H1 (cell line): ENCODE data around the gene DUOXA2. TPM values are rescaled to one million over a fixed set of nuclear protein-coding genes. Genes with fewer than 3 reads are reported as not detected.

Source experiments
- CTCF ChIA-PET: fragments of 300-600 bp; sonication (Branson Sonifier 250); formaldehyde crosslinking; loops from one replicate; lab custom pipeline; 2021; ENCODE audit not compliant: partially characterized antibody; lab: Charles Lee
- POLR2A ChIA-PET: fragments of 300-600 bp; sonication (Branson Sonifier 250); formaldehyde crosslinking; loops from one replicate; lab custom pipeline; 2021; ENCODE audit warnings: inconsistent platforms; ENCODE audit not compliant: partially characterized antibody; lab: Charles Lee
- DNase-seq, 2 experiments: peaks; one replicate each; pipeline versions ENCODE4 v3.0.0 to v3.0.0-alpha.2; 2010 to 2022; ENCODE audit warnings: low spot score in 2 of 2, low read depth in 1 of 2, mixed read lengths in 1 of 2
- FAIRE-seq: peaks from 2 replicates; lab custom pipeline; 2011; peaks lifted over from hg19 to GRCh38; lab: Jason Lieb, UNC
- H2AFZ ChIP-seq: 2 replicates; pipeline ENCODE4 v1.8.1; 2012; ENCODE audit warnings: low read length, inconsistent platforms
- H2AK5ac ChIP-seq: 2 replicates; pipeline ENCODE4 v1.6.1; 2013; ENCODE audit warnings: low read depth, low read length
- H2BK120ac ChIP-seq: replicated peaks from 2 replicates; pipeline ENCODE3; 2013; ENCODE audit warnings: low read depth, low read length, inconsistent platforms
- H2BK12ac ChIP-seq: 2 replicates; pipeline ENCODE4 v1.6.1; 2013; ENCODE audit warnings: low read depth, low read length
- H2BK15ac ChIP-seq: 2 replicates; pipeline ENCODE4 v1.6.1; 2013; ENCODE audit warnings: low read length
- H2BK20ac ChIP-seq: 2 replicates; pipeline ENCODE4 v1.6.1; 2013; ENCODE audit warnings: low read length
- H2BK5ac ChIP-seq: 2 replicates; pipeline ENCODE4 v1.6.1; 2013; ENCODE audit warnings: low read depth, low read length
- H3K14ac ChIP-seq: 2 replicates; pipeline ENCODE4 v1.6.1; 2013; ENCODE audit warnings: inconsistent platforms; ENCODE audit not compliant: insufficient read length
- H3K18ac ChIP-seq: 2 replicates; pipeline ENCODE4 v1.6.1; 2013; ENCODE audit warnings: low read length; ENCODE audit errors: extremely low read depth
- H3K23ac ChIP-seq: 2 replicates; pipeline ENCODE4 v1.6.1; 2013; ENCODE audit warnings: inconsistent platforms; ENCODE audit not compliant: insufficient read length
- H3K23me2 ChIP-seq: 2 replicates; pipeline ENCODE4 v1.6.1; 2013; ENCODE audit warnings: low read depth, low read length
- H3K27ac ChIP-seq: 2 replicates; pipeline ENCODE4 v1.6.1; 2011; ENCODE audit warnings: low read depth, low read length, inconsistent platforms
- H3K27me3 ChIP-seq, 4 experiments: replicated peaks in 1 of 4; 1 replicate in 1 of 4; 2 replicates in 3 of 4; pipeline versions ENCODE4 v1.6.1 to v1.8.1; 2011 to 2013; ENCODE audit warnings: low read length in 3 of 4, mild to moderate bottlenecking in 3 of 4, inconsistent platforms in 2 of 4, mixed read lengths in 2 of 4, moderate library complexity in 1 of 4; ENCODE audit not compliant: control insufficient read depth in 3 of 4, insufficient read depth in 3 of 4; ENCODE audit errors: extremely low read depth in 1 of 4
- H3K36me3 ChIP-seq, 4 experiments: 2 replicates each; pipeline versions ENCODE4 v1.6.1 to v1.8.1; 2011 to 2013; ENCODE audit warnings: mild to moderate bottlenecking in 4 of 4, low read length in 3 of 4, moderate library complexity in 2 of 4, control low read depth in 1 of 4, inconsistent platforms in 1 of 4; ENCODE audit not compliant: insufficient read depth in 4 of 4, control insufficient read depth in 2 of 4
- H3K4ac ChIP-seq: replicated peaks from 2 replicates; pipeline ENCODE3; 2013; ENCODE audit warnings: low read length, low read depth, mixed read lengths, inconsistent platforms; ENCODE audit not compliant: insufficient read length
- H3K4me1 ChIP-seq, 4 experiments: replicated peaks in 1 of 4; 1 replicate in 1 of 4; 2 replicates in 3 of 4; pipeline versions ENCODE4 v1.6.1 to v1.8.1; 2011 to 2013; ENCODE audit warnings: low read length in 3 of 4, inconsistent platforms in 2 of 4, mixed read lengths in 1 of 4; ENCODE audit not compliant: insufficient read depth in 4 of 4, control insufficient read depth in 3 of 4
- H3K4me2 ChIP-seq, 2 experiments: 2 replicates each; pipeline versions ENCODE4 v1.6.1 to v1.8.1; 2011 to 2013; ENCODE audit warnings: low read depth in 2 of 2, low read length in 2 of 2, control low read depth in 1 of 2, inconsistent platforms in 1 of 2, mild to moderate bottlenecking in 1 of 2; ENCODE audit not compliant: insufficient read depth in 1 of 2
- H3K4me3 ChIP-seq, 4 experiments: fragments of 200-600, 300-600 bp in 1 of 4; sonication (generic), shearing (Covaris generic), sonication (Bioruptor Twin) in 1 of 4; 2 replicates each; pipeline versions ENCODE4 v1.5.1 to v1.8.1; 2011 to 2016; ENCODE audit warnings: low read length in 4 of 4, low read depth in 3 of 4, control low read depth in 2 of 4, inconsistent platforms in 2 of 4, mild to moderate bottlenecking in 2 of 4, mixed read lengths in 1 of 4, moderate library complexity in 1 of 4; ENCODE audit not compliant: insufficient read depth in 2 of 4; ENCODE audit errors: extremely low read depth in 1 of 4
- H3K56ac ChIP-seq: replicated peaks from 2 replicates; pipeline ENCODE3; 2013; ENCODE audit warnings: low read depth, mild to moderate bottlenecking, mixed read lengths, low read length, inconsistent platforms; ENCODE audit not compliant: insufficient read length
- H3K79me1 ChIP-seq: 2 replicates; pipeline ENCODE4 v1.6.1; 2013; ENCODE audit warnings: low read depth, low read length, control low read depth
- H3K79me2 ChIP-seq, 2 experiments: 2 replicates each; pipeline versions ENCODE4 v1.6.1 to v1.8.1; 2012 to 2013; ENCODE audit warnings: low read length in 2 of 2, mild to moderate bottlenecking in 2 of 2, inconsistent platforms in 1 of 2; ENCODE audit not compliant: insufficient read depth in 2 of 2, control insufficient read depth in 1 of 2
- H3K9ac ChIP-seq, 4 experiments: replicated peaks in 1 of 4; 1 replicate in 1 of 4; 2 replicates in 3 of 4; pipeline versions ENCODE4 v1.6.1 to v1.8.1; 2011 to 2013; ENCODE audit warnings: low read depth in 3 of 4, low read length in 3 of 4, control low read depth in 2 of 4, mild to moderate bottlenecking in 2 of 4, moderate library complexity in 2 of 4, inconsistent platforms in 1 of 4; ENCODE audit errors: extremely low read depth in 1 of 4
- H3K9me3 ChIP-seq, 2 experiments: 2 replicates each; pipeline versions ENCODE4 v1.6.1 to v1.8.1; 2012 to 2013; ENCODE audit warnings: mild to moderate bottlenecking in 2 of 2, moderate library complexity in 2 of 2, control low read depth in 1 of 2, inconsistent platforms in 1 of 2, low read depth in 1 of 2, low read length in 1 of 2, mixed read lengths in 1 of 2; ENCODE audit not compliant: insufficient read depth in 2 of 2
- H4K20me1 ChIP-seq, 2 experiments: replicated peaks in 1 of 2; 2 replicates each; pipeline versions ENCODE3 to v1.8.1; 2011 to 2013; ENCODE audit warnings: inconsistent platforms in 2 of 2, low read length in 2 of 2, mild to moderate bottlenecking in 1 of 2; ENCODE audit not compliant: insufficient read depth in 2 of 2, control insufficient read depth in 1 of 2
- H4K5ac ChIP-seq: 2 replicates; pipeline ENCODE4 v1.6.1; 2013; ENCODE audit warnings: low read length, low read depth, mixed read lengths, inconsistent platforms; ENCODE audit not compliant: insufficient read length
- H4K8ac ChIP-seq: 2 replicates; pipeline ENCODE4 v1.8.0; 2013; ENCODE audit warnings: mild to moderate bottlenecking, moderate library complexity, low read length, inconsistent platforms; ENCODE audit not compliant: insufficient read depth; ENCODE audit errors: extremely low read depth
- H4K91ac ChIP-seq: replicated peaks from 2 replicates; pipeline ENCODE3; 2013; ENCODE audit warnings: low read length, mixed read lengths, inconsistent platforms; ENCODE audit not compliant: insufficient read length
- RAD21 ChIP-seq, 2 experiments: IDR thresholded peaks in 1 of 2; conservative IDR thresholded peaks in 1 of 2; 2 replicates each; pipeline ENCODE4 v1.6.1; 2011; ENCODE audit warnings: low read depth in 2 of 2, low read length in 2 of 2, improper control_type of control experiment in 1 of 2, inconsistent platforms in 1 of 2, mild to moderate bottlenecking in 1 of 2, moderate library complexity in 1 of 2
- RFX5 ChIP-seq: IDR thresholded peaks from 2 replicates; pipeline ENCODE4 v1.6.1; 2011; ENCODE audit warnings: low read depth, low read length, improper control_type of control experiment, borderline replicate concordance
- WGBS, 2 experiments: shearing (Covaris generic) in 1 of 2; methylation state at CpG; one replicate each; pipeline versions ENCODE4 v1.1.6 to v1.1.7; 2013 to 2015; ENCODE audit warnings: low lambda C conversion rate in 2 of 2, mixed read lengths in 2 of 2, inconsistent platforms in 1 of 2, low coverage in 1 of 2, missing lambda C conversion rate in 1 of 2; ENCODE audit not compliant: insufficient replicate concordance in 2 of 2, insufficient coverage in 1 of 2, insufficient read length in 1 of 2; ENCODE audit errors: extremely low coverage in 1 of 2, missing lambda C conversion rate in 1 of 2; 5-methylcytosine and 5-hydroxymethylcytosine counted together
- polyA plus RNA-seq, 7 experiments: library from polyadenylated mRNA; depleted of rRNA in 3 of 7; stranded (reverse) in 5 of 7; unstranded in 2 of 7; fragments of >200 nt in 5 of 7; fragments of 200-250 nt in 2 of 7; gene quantifications; 1 replicate in 5 of 7; 2 replicates in 1 of 7; 4 replicates in 1 of 7; pipeline versions ENCODE4 v1.2.1 to v1.2.3, GENCODE V29; 2011 to 2013; ENCODE audit warnings: missing spikeins in 2 of 7, mixed read lengths in 2 of 7
- total RNA-seq: library from RNA; stranded (reverse); fragmentation: NEBNext Ultra II Directional; extraction: Animal tissue kit (Norgen Biotek cat#: 25700); gene quantifications from 2 replicates; pipeline ENCODE4 v1.2.1, GENCODE V29; 2021
- TF ChIP-seq, protein P1 (sequence below), 3 experiments: IDR thresholded peaks; 1 replicate in 2 of 3; 2 replicates in 1 of 3; pipeline versions ENCODE4 v1.5.1 to v1.6.1; 2011; ENCODE audit warnings: low read length in 3 of 3, mild to moderate bottlenecking in 3 of 3, inconsistent platforms in 2 of 3, low read depth in 1 of 3, moderate library complexity in 1 of 3; ENCODE audit not compliant: insufficient read depth in 1 of 3; ENCODE audit errors: control extremely low read depth in 1 of 3

The DUOXA2 gene
- total and polyA plus RNA-seq, 2 of the 8 experiments (the other 6 are each of a cell fraction or from before 2014, with no cell fraction given): 0.05 TPM; not detected in 1

DNA sequence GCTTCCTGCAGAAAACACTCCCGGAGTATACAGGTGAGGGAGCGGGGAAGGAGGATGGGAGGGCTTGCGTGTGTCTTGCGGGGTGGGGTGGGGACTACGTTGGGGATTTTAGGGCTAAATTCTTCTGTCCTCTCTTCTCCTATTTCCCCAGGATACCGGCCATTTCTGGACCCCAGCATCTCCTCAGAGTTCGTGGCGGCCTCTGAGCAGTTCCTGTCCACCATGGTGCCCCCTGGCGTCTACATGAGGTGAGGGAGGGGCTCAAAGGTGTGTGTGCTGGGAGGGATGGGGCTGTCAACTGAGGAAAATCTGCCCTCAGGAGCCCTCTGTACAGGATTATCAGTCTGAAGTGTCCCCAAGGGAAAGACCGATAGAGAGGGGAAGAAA, 22.2 kb downstream of the DUOXA2 start:
- Histone ChIP-seq H3K36me3 (no peaks in the 10 kb centered on the region), H2AFZ (no peak overlapping the region), H3K23ac (no peak overlapping the region), H4K91ac (no peak overlapping the region), H3K14ac (no peak overlapping the region), H2BK5ac (no peak overlapping the region), H2BK120ac (no peak overlapping the region), H4K20me1 (no peaks in the 10 kb centered on the region), H2AK5ac (no peak overlapping the region), H2BK20ac (no peak overlapping the region), H3K4ac (no peak overlapping the region), H3K23me2 (no peaks in the 10 kb centered on the region), H2BK15ac (no peak overlapping the region), H3K18ac (no peak overlapping the region), H3K27ac (no peak overlapping the region), H3K9ac (no peak overlapping the region), H4K5ac (no peak overlapping the region), H3K4me1 (peaks cover 0 to 7% (median 3%) of the 10 kb centered on the region in 4 experiments; a peak in 3 of 7 replicates), H4K8ac (no peak overlapping the region), H3K79me2 (no peaks in the 10 kb centered on the region), H2BK12ac (no peak overlapping the region), H3K56ac (no peak overlapping the region), H3K79me1 (no peaks in the 10 kb centered on the region), H3K4me2 (peak overlapping the region; percentile 38 to 53; a peak in 2 of 4 replicates), H3K9me3 (no peaks in the 10 kb centered on the region), H3K27me3 (peaks cover 45 to 62% (median 53%) of the 10 kb centered on the region in 4 experiments), H3K4me3 (peak overlapping the region in 1 of 4 experiments; percentile 48; a peak in 3 of 8 replicates)
- ChIA-PET CTCF (interaction anchor here (0.7 to 7.9 kb wide), 6 partner anchors 9 to 22 kb away, joined by 3 to 45 read pairs (median 18); partner anchors contain the start of genes DUOX2 and DUOXA2), POLR2A (interaction anchor here (1.5 kb wide), 1 partner anchor 14 kb away, joined by 3 read pairs; no protein-coding TSS in a partner anchor)
- WGBS, 2 experiments: 24% methylated on average over 7 of the region's 10 CpGs; no CpG with 5 or more reads in 1 of the 2 experiments
- FAIRE-seq (no peak), DNase-seq (peak in 1 of 2 experiments; percentile 64)
- TF ChIP-seq, protein P1, sequence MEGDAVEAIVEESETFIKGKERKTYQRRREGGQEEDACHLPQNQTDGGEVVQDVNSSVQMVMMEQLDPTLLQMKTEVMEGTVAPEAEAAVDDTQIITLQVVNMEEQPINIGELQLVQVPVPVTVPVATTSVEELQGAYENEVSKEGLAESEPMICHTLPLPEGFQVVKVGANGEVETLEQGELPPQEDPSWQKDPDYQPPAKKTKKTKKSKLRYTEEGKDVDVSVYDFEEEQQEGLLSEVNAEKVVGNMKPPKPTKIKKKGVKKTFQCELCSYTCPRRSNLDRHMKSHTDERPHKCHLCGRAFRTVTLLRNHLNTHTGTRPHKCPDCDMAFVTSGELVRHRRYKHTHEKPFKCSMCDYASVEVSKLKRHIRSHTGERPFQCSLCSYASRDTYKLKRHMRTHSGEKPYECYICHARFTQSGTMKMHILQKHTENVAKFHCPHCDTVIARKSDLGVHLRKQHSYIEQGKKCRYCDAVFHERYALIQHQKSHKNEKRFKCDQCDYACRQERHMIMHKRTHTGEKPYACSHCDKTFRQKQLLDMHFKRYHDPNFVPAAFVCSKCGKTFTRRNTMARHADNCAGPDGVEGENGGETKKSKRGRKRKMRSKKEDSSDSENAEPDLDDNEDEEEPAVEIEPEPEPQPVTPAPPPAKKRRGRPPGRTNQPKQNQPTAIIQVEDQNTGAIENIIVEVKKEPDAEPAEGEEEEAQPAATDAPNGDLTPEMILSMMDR (IDR thresholded peaks at IDR 0.05; ENCODE audit: control extremely low read depth in 1 of 3, insufficient read depth in 1 of 3, low read depth in 1 of 3, low read length in 3 of 3): peak; percentile 43 to 71 (median 49)
- no peak for TF ChIP-seq RFX5
- TF ChIP-seq RAD21 (IDR thresholded peaks at IDR 0.05 in 1 of 2, conservative IDR thresholded peaks at IDR 0.05 in 1 of 2; ENCODE audit: low read depth in 2 of 2, low read length in 2 of 2): peak; percentile 10 to 31; a peak in 2 of 4 replicates
